ENCODE results near the gene PASK.

The PASK gene

DNA sequence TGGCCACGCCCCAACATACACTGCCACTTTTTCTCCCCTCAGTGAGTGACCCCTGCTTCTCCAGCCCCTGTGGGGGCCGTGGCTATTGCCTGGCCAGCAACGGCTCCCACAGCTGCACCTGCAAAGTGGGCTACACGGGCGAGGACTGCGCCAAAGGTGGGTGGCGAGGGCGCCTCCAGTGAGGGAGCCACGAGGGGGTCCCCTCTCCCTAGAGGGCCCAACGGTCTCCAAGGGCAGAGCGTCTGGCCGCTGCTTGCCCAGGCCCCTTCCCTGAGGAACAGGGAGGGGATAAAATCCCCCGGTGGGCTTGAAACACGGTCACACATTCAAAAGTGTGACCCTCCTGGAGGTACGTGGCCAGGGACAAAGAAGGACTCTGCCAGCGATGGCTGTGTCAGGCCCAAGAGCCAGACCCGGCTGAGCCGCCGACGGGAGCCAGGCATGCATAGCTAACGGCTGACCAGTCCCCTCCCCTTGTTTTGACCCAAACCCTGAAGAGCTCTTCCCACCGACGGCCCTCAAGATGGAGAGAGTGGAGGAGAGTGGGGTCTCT lies 84.4 kb downstream of the PASK start:
- DNase-seq (ENCODE audit: low spot score): no peak

DNA sequence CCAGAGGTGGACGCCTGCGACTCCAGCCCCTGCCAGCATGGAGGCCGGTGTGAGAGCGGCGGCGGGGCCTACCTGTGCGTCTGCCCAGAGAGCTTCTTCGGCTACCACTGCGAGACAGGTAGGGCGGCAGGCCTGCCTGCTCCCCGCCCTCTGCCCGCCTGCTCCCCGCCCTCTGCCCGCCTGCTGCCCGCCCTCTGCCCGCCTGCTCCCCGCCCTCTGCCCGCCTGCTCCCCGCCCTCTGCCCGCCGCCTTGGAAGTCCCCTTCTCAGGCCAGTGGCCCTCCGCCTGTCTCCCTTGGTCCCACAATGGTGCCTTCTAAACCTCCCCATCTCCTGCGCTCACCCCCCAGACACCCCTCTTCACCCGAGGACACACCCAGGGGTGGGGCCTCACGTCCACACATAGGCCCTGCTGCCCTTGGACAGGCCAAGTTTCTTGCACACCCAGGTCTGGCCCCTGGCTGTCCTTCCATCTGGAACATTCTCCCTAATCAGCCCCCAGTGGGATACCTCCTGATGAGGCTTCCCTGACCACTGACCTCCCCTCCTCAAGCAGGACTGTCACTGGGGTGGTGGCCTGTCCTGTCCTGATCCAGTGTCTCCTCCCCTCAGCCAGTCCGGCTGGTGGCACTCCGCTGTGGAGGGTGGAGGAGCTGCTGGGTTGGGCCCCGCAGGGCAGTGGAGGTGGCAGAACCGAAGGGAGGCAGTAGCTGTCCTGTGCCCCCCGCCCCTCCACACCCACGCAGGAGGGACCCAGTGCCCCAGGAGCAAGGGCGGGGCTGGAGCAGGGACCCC lies 85.1 kb downstream of the PASK start:
- no peak for DNase-seq (ENCODE audit: low spot score)

DNA sequence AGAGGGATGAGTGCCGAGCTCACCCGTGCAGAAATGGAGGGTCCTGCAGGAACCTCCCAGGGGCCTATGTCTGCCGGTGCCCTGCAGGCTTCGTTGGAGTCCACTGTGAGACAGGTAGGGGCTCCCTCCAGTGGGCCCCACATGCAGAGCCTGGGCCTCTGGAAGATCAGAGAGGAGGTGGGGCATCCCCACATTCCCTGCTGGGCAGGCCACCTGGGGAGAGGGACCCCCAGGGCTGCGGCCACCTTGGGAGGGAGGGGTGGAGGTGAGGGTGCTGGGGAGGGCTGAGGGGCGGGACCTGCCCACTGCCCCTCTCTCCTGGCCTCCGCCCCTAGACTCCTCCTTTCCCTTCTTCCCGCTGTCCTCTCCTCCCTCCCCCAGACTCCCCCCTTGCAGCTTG lies 85.7 kb downstream of the PASK start:
- no peak for DNase-seq (ENCODE audit: low spot score)

DNA sequence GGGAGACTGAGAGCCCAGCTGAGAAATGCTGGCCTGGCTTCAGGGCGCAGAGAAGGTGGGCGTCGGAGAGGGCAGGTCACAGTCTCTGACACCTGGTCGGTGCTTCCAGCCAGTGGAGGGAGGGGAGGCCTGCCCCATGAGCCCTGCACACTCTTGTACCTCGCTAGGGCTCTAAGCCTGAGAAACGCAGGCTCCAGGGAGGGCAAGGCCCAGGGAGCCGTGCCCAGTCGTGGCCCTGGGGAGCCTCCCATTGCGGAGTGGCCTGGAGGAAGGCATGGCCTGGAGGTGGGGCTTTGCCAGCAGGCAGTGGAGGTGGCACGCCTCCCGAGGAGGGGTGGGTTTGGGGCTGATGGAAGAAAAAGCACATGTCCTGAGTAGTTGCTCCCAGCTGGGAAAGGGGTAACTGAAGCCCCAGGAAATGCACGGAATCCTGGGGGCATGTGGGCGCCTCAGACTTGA lies 86.2 kb downstream of the PASK start:
- DNase-seq (ENCODE audit: low spot score): no peak

DNA sequence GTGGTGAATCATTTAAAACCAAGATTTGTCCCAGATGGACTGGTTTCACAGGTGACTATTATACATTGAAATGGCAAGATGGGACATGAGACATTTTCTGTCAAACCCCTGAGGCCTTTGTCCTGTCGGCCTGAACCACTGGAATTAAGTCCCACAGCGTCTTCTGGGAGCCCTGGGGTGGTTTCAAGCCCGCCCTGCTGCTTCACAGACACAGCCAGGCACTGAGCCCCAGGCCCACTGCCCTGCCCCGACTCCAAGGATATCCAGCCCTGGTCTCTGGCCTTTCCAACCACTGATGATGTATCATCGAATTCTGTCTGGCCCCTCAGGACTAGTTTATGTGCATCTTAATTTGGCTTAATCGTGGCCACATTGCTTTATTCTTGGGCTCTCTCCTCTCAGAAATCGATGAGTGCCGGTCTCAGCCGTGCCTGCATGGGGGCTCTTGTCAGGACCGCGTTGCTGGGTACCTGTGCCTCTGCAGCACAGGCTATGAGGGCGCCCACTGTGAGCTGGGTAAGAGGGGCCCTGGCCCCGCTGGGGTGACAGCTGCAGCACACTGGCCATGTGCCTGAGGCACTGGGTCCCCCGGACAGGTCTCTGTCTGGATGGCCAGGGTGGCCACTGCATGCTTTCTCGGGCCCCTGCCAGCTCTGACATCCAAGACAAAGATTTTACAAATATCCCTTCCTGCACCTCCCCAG lies 86.7 kb downstream of the PASK start:
- no peak for DNase-seq (ENCODE audit: low spot score)

DNA sequence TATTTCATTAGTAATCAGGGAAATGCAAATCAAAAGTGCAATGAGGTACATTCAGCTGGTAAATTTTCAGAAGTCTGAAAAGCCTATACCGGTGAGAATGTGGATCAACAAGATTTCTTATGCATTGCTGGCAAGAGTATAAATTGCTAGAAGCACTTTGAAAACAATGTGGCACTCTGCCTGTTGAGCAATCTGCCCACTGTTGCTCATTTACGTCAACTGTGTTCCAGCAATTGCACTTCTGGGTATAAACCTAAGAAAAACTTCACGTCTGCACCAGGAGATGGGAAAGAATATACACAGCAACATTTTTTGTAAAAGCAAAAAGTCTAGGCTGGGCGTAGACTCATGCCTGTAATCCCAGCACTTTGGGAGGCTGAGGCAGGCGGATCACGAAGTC lies 88.0 kb downstream of the PASK start:
- DNase-seq (ENCODE audit: low spot score): no peak

All from COLO829 (cell line).